A673 (cell line): Measurements from ENCODE around the gene SMOC1.

Experiments used
- CTCF ChIP-seq: fragments of 300-800, 200-600 bp; sonication (generic); conservative IDR thresholded peaks from 2 replicates; pipeline ENCODE4 v1.5.1; 2017; ENCODE audit warnings: low read depth, mild to moderate bottlenecking, antibody characterized with exemption, low read length, moderate library complexity, mixed read lengths
- EZH2 ChIP-seq: fragments of 200-600 bp; sonication (generic); IDR thresholded peaks from 2 replicates; pipeline ENCODE4 v1.6.1; 2017; ENCODE audit warnings: borderline replicate concordance, low read depth, mild to moderate bottlenecking, mixed read lengths, antibody characterized with exemption, low read length; ENCODE audit not compliant: poor library complexity, severe bottlenecking

DNA sequence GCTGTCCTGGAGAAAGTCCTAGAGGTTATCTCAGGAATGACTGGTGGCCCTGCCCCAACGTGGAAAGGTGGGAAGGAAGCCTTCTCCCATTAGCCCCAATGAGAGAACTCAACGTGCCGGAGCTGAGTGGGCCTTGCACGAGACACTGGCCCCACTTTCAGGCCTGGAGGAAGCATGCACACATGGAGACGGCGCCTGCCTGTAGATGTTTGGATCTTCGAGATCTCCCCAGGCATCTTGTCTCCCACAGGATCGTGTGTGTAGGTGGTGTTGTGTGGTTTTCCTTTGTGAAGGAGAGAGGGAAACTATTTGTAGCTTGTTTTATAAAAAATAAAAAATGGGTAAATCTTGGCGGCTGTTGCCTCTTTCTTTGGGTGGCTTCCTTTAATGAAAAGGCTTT lies 152.8 kb downstream of the SMOC1 start:
- TF ChIP-seq CTCF: no peak
- no peak for TF ChIP-seq EZH2
